ENCODE data around the gene SPOPL.

The SPOPL gene

GRCh38 chr2:138531913-138532312 is 30.3 kb downstream of the SPOPL start:
- H3K27me3 ChIP-seq (ENCODE audit: insufficient read depth, poor library complexity, severe bottlenecking), result no peaks in the 10 kb centered on the region
- TF ChIP-seq SPI1 (IDR thresholded peaks at IDR 0.05; ENCODE audit: borderline replicate concordance, low read depth) (no peak), POLR2AphosphoS5 (IDR thresholded peaks at IDR 0.05; ENCODE audit: low read depth) (no peak), GABPA (IDR thresholded peaks at IDR 0.05; ENCODE audit: low read depth) (no peak)
- TF ChIP-seq, protein P1, sequence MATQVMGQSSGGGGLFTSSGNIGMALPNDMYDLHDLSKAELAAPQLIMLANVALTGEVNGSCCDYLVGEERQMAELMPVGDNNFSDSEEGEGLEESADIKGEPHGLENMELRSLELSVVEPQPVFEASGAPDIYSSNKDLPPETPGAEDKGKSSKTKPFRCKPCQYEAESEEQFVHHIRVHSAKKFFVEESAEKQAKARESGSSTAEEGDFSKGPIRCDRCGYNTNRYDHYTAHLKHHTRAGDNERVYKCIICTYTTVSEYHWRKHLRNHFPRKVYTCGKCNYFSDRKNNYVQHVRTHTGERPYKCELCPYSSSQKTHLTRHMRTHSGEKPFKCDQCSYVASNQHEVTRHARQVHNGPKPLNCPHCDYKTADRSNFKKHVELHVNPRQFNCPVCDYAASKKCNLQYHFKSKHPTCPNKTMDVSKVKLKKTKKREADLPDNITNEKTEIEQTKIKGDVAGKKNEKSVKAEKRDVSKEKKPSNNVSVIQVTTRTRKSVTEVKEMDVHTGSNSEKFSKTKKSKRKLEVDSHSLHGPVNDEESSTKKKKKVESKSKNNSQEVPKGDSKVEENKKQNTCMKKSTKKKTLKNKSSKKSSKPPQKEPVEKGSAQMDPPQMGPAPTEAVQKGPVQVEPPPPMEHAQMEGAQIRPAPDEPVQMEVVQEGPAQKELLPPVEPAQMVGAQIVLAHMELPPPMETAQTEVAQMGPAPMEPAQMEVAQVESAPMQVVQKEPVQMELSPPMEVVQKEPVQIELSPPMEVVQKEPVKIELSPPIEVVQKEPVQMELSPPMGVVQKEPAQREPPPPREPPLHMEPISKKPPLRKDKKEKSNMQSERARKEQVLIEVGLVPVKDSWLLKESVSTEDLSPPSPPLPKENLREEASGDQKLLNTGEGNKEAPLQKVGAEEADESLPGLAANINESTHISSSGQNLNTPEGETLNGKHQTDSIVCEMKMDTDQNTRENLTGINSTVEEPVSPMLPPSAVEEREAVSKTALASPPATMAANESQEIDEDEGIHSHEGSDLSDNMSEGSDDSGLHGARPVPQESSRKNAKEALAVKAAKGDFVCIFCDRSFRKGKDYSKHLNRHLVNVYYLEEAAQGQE (IDR thresholded peaks at IDR 0.05; ENCODE audit: insufficient replicate concordance, low read depth), result no peak
- TF ChIP-seq, protein P2, sequence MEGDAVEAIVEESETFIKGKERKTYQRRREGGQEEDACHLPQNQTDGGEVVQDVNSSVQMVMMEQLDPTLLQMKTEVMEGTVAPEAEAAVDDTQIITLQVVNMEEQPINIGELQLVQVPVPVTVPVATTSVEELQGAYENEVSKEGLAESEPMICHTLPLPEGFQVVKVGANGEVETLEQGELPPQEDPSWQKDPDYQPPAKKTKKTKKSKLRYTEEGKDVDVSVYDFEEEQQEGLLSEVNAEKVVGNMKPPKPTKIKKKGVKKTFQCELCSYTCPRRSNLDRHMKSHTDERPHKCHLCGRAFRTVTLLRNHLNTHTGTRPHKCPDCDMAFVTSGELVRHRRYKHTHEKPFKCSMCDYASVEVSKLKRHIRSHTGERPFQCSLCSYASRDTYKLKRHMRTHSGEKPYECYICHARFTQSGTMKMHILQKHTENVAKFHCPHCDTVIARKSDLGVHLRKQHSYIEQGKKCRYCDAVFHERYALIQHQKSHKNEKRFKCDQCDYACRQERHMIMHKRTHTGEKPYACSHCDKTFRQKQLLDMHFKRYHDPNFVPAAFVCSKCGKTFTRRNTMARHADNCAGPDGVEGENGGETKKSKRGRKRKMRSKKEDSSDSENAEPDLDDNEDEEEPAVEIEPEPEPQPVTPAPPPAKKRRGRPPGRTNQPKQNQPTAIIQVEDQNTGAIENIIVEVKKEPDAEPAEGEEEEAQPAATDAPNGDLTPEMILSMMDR (IDR thresholded peaks at IDR 0.05; ENCODE audit: insufficient read depth, low read length), result no peak
- no peak for DNase-seq (ENCODE audit: low read depth in 1 of 2, low spot score in 1 of 2)

DNA sequence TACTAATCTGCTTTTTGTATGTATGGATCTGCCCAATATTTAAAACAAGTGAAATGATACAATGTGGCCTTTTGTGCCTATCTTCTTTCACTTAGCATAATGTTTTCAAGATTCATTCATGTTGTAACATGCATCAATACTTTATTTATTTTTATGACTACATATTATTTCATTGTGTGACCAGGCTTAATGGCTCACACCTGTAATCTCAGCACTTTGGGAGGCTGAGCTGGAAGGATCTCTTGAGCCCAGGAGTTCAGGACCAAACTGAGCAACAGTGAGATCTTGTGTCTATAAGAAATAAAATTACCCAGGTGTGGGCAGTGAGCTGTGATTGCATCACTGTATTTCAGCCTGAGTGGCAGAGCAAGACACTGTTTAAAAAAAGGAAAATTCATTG is 33.2 kb downstream of the SPOPL start:
- Histone ChIP-seq H3K27ac (replicated peaks) (no peak overlapping the region), H3K4me3 (replicated peaks; ENCODE audit: insufficient read depth, low read length) (no peak overlapping the region), H3K27me3 (ENCODE audit: insufficient read depth, poor library complexity, severe bottlenecking) (no peaks in the 10 kb centered on the region)
- no peak for TF ChIP-seq SPI1 (IDR thresholded peaks at IDR 0.05; ENCODE audit: borderline replicate concordance, low read depth)
- TF ChIP-seq, protein P1 (IDR thresholded peaks at IDR 0.05; ENCODE audit: insufficient replicate concordance, low read depth), result no peak
- no peak for TF ChIP-seq POLR2AphosphoS5 (IDR thresholded peaks at IDR 0.05; ENCODE audit: low read depth)
- TF ChIP-seq, protein P2 (IDR thresholded peaks at IDR 0.05; ENCODE audit: insufficient read depth, low read length), result no peak
- TF ChIP-seq GABPA (IDR thresholded peaks at IDR 0.05; ENCODE audit: low read depth), result no peak
- no peak for DNase-seq (ENCODE audit: low read depth in 1 of 2, low spot score in 1 of 2)

More at GRCh38 chr2:138531913-138532312, 30.3 kb downstream of the SPOPL start:
- no peak overlapping the region for H3K4me3 ChIP-seq (replicated peaks; ENCODE audit: insufficient read depth, low read length)
- H3K27ac ChIP-seq (replicated peaks), result no peak overlapping the region

- DNase-seq (ENCODE audit: low read depth in 1 of 2, low spot score in 1 of 2), result no peak
- Histone ChIP-seq H3K27me3 (ENCODE audit: insufficient read depth, poor library complexity, severe bottlenecking) (no peaks in the 10 kb centered on the region), H3K27ac (replicated peaks) (no peak overlapping the region), H3K4me3 (replicated peaks; ENCODE audit: insufficient read depth, low read length) (no peak overlapping the region)
- TF ChIP-seq POLR2AphosphoS5 (IDR thresholded peaks at IDR 0.05; ENCODE audit: low read depth) (no peak), GABPA (IDR thresholded peaks at IDR 0.05; ENCODE audit: low read depth) (no peak), SPI1 (IDR thresholded peaks at IDR 0.05; ENCODE audit: borderline replicate concordance, low read depth) (no peak)
- TF ChIP-seq, protein P2 (IDR thresholded peaks at IDR 0.05; ENCODE audit: insufficient read depth, low read length), result no peak
- TF ChIP-seq, protein P1 (IDR thresholded peaks at IDR 0.05; ENCODE audit: insufficient replicate concordance, low read depth), result no peak
Observed at GRCh38 chr2:138536302-138536701, 34.7 kb downstream of the SPOPL start.
